HepG2 (cell line): ENCODE measurements around the gene PATZ1. TPM values are rescaled to one million over a fixed set of nuclear protein-coding genes. Genes with fewer than 3 reads are reported as not detected.
A peak's percentile ranks its signal among the peaks of the same experiment; 100 is the strongest.

Experiments
- ATAC-seq: fragments of 200-7000 bp; cut with Tn5 transposase; 3 replicates; pipeline ENCODE4 v1.9.1; 2020; ENCODE audit warnings: mild to moderate bottlenecking, moderate library complexity
- BruUV-seq: library from RNA; stranded (reverse); fragments of 400-500 nt; replicated peaks from 2 replicates; lab custom pipeline; 2021; lab: Mats Ljungman, UMichigan
- CTCF ChIA-PET: fragments of 300-600 bp; formaldehyde crosslinking; extraction: SDS; loops from one replicate; lab custom pipeline; 2021; ENCODE audit warnings: low total read pairs, inconsistent platforms, low intra/inter-chr PET ratio; lab: Yijun Ruan, JAX
- POLR2A ChIA-PET: fragments of 350-600 bp; sonication (Branson Sonifier 250); formaldehyde crosslinking; loops from one replicate; lab custom pipeline; 2020; ENCODE audit warnings: antibody characterized with exemption, inconsistent platforms; lab: Yijun Ruan, JAX
- DNase-seq: peaks from one replicate; pipeline ENCODE4 v3.0.0-alpha.2; 2015; ENCODE audit warnings: low spot score
- FAIRE-seq: peaks from 3 replicates; lab custom pipeline; 2011; peaks lifted over from hg19 to GRCh38; lab: Jason Lieb, UNC
- H2AFZ ChIP-seq: one replicate; pipeline ENCODE4 v1.6.1; 2011; ENCODE audit warnings: low read length, inconsistent platforms
- H3K27ac ChIP-seq: fragments of 300-600 bp; 3 replicates; pipeline ENCODE4 v1.8.0; 2011; ENCODE audit warnings: mixed run types, mild to moderate bottlenecking, mixed read lengths, low read length, inconsistent platforms; ENCODE audit not compliant: insufficient read depth; ENCODE audit errors: extremely low read length
- H3K27me3 ChIP-seq, 2 experiments: fragments of 200-600 bp in 1 of 2; 2 replicates in 1 of 2; 3 replicates in 1 of 2; pipeline versions ENCODE4 v1.6.0 to v1.8.0; 2011; ENCODE audit warnings: low read length in 2 of 2, mild to moderate bottlenecking in 2 of 2, moderate library complexity in 2 of 2, inconsistent platforms in 1 of 2; ENCODE audit not compliant: insufficient read depth in 2 of 2, control insufficient read depth in 1 of 2
- H3K36me3 ChIP-seq, 2 experiments: fragments of 200-600 bp in 1 of 2; replicated peaks in 1 of 2; 2 replicates in 1 of 2; 3 replicates in 1 of 2; pipeline versions ENCODE4 v1.5.1 to v1.8.0; 2011; ENCODE audit warnings: low read length in 2 of 2, inconsistent platforms in 1 of 2; ENCODE audit not compliant: insufficient read depth in 2 of 2, control insufficient read depth in 1 of 2
- H3K4me1 ChIP-seq: 2 replicates; pipeline ENCODE4 v1.5.1; 2012; ENCODE audit warnings: low read length, inconsistent platforms; ENCODE audit not compliant: insufficient read depth
- H3K4me2 ChIP-seq: 2 replicates; pipeline ENCODE4 v1.6.0; 2011; ENCODE audit warnings: low read depth, low read length, inconsistent platforms
- H3K4me3 ChIP-seq, 3 experiments: fragments of 200-600 bp in 1 of 3; sonication (generic), shearing (Covaris generic) in 1 of 3; replicated peaks in 1 of 3; 2 replicates each; pipeline ENCODE4 v1.5.1; 2011 to 2016; ENCODE audit warnings: low read length in 3 of 3, inconsistent platforms in 2 of 3, low read depth in 2 of 3, mild to moderate bottlenecking in 2 of 3, control low read depth in 1 of 3, mixed read lengths in 1 of 3; ENCODE audit not compliant: insufficient read depth in 1 of 3
- H3K79me2 ChIP-seq: one replicate; pipeline ENCODE4 v1.6.1; 2011; ENCODE audit warnings: low read length, inconsistent platforms; ENCODE audit not compliant: insufficient read depth
- H3K9ac ChIP-seq: 2 replicates; pipeline ENCODE4 v1.6.0; 2011; ENCODE audit warnings: mild to moderate bottlenecking, low read depth, low read length, inconsistent platforms; ENCODE audit not compliant: insufficient read depth
- H3K9me3 ChIP-seq: 2 replicates; pipeline ENCODE4 v1.5.1; 2012; ENCODE audit warnings: mild to moderate bottlenecking, low read length
- H4K20me1 ChIP-seq: 2 replicates; pipeline ENCODE4 v1.6.0; 2011; ENCODE audit warnings: inconsistent platforms, mild to moderate bottlenecking, low read length, moderate library complexity; ENCODE audit not compliant: insufficient read depth
- ADNP ChIP-seq: sonication (generic); formaldehyde crosslinking; IDR thresholded peaks from 2 replicates; pipeline ENCODE4 v1.4.0; 2020; ENCODE audit warnings: missing genetic modification reagents
- ARID2 ChIP-seq: sonication (generic); formaldehyde crosslinking; IDR thresholded peaks from 2 replicates; pipeline ENCODE4 v1.8.1; 2022; ENCODE audit warnings: mild to moderate bottlenecking, missing genetic modification reagents, borderline replicate concordance
- ATAD3A ChIP-seq: sonication (generic); formaldehyde crosslinking; IDR thresholded peaks from 2 replicates; pipeline ENCODE4 v1.4.0; 2020; ENCODE audit warnings: missing genetic modification reagents
- FOXP1 ChIP-seq, 2 experiments: fragments of 450-650 bp in 1 of 2; IDR thresholded peaks; 2 replicates each; pipeline ENCODE4 v1.6.1; 2017 to 2018; ENCODE audit warnings: antibody characterized with exemption in 1 of 2
- HNF1A ChIP-seq, 2 experiments: sonication (generic) in 1 of 2; formaldehyde crosslinking in 1 of 2; IDR thresholded peaks; 2 replicates each; pipeline versions ENCODE4 v1.4.0 to v1.6.1; 2016 to 2020; ENCODE audit warnings: borderline replicate concordance in 1 of 2, low read depth in 1 of 2, mild to moderate bottlenecking in 1 of 2, missing genetic modification reagents in 1 of 2
- KLF15 ChIP-seq: sonication (generic); formaldehyde crosslinking; IDR thresholded peaks from 2 replicates; pipeline ENCODE4 v1.8.1; 2023; ENCODE audit warnings: borderline replicate concordance, mild to moderate bottlenecking, inconsistent platforms, missing genetic modification reagents, mixed read lengths
- LBX2 ChIP-seq: sonication (generic); formaldehyde crosslinking; IDR thresholded peaks from 2 replicates; pipeline ENCODE4 v1.5.0; 2020; ENCODE audit warnings: missing genetic modification reagents, mild to moderate bottlenecking, borderline replicate concordance
- MBD4 ChIP-seq: IDR thresholded peaks from 2 replicates; pipeline ENCODE4 v1.6.1; 2012; ENCODE audit warnings: low read length, inconsistent platforms, borderline replicate concordance
- NFYC ChIP-seq: IDR thresholded peaks from 2 replicates; pipeline ENCODE4 v1.6.1; 2016; ENCODE audit warnings: missing genetic modification reagents, missing compliant biosample characterization
- SP5 ChIP-seq: IDR thresholded peaks from 2 replicates; pipeline ENCODE4 v1.6.1; 2016; ENCODE audit warnings: low read depth, borderline replicate concordance
- ZNF230 ChIP-seq: sonication (generic); formaldehyde crosslinking; IDR thresholded peaks from 2 replicates; pipeline ENCODE4 v1.4.0; 2020; ENCODE audit warnings: mild to moderate bottlenecking, missing genetic modification reagents
- ZZZ3 ChIP-seq: sonication (generic); formaldehyde crosslinking; IDR thresholded peaks from 2 replicates; pipeline ENCODE4 v1.4.0; 2020; ENCODE audit warnings: missing genetic modification reagents, mild to moderate bottlenecking, borderline replicate concordance
- WGBS: methylation state at CpG from one replicate; pipeline ENCODE4 v1.1.6; 2017; ENCODE audit warnings: low lambda C conversion rate; 5-methylcytosine and 5-hydroxymethylcytosine counted together
- in situ Hi-C: cut with HindIII; loops from 2 replicates; pipeline ENCODE4 v1.10.0; 2017; ENCODE audit warnings: low pct_unique_long_range_greater_than_20kb; ENCODE audit not compliant: extremely low pct_ligation_motif_present
- intact Hi-C: fragments of 100-400 bp; cut with micrococcal nuclease; formaldehyde crosslinking; loops from one replicate; pipeline ENCODE4 v1.10.0; 2022; ENCODE audit not compliant: unreplicated experiment
- polyA plus RNA-seq, 8 experiments: library from polyadenylated mRNA; depleted of rRNA in 3 of 8; stranded (reverse) in 7 of 8; unstranded in 1 of 8; fragments of >200 nt; fragmentation: Illumina TruSeq in 4 of 8; extraction: Trizol in 4 of 8; gene quantifications; 2 replicates each; pipeline versions ENCODE4 v1.2.1 to v1.2.3, GENCODE V29; 2011 to 2016; ENCODE audit warnings: low read depth in 4 of 8, missing spikeins in 1 of 8, mixed read lengths in 1 of 8; ENCODE audit not compliant: insufficient read depth in 1 of 8
- total RNA-seq, 5 experiments: library from RNA; depleted of rRNA; stranded (reverse); fragments of >200 nt; fragmentation: Illumina TruSeq; extraction: Trizol; gene quantifications; 2 replicates each; pipeline ENCODE4 v1.2.3, GENCODE V29; 2016; ENCODE audit warnings: low read depth in 1 of 5
- TF ChIP-seq, protein P1 (sequence below): IDR thresholded peaks from 2 replicates; pipeline ENCODE4 v1.6.1; 2016; ENCODE audit warnings: mild to moderate bottlenecking, missing biosample characterization, missing genetic modification reagents

The PATZ1 gene
- total and polyA plus RNA-seq, 2 of the 13 experiments (the other 11 are each of a cell fraction or from before 2014, with no cell fraction given) = 24.9 to 30.5 TPM

GRCh38 chr22:31354515-31354914 is 8.4 kb upstream of the PATZ1 start:
- DNase-seq = no peak
- WGBS = 71% methylated on average over 5 of the region's 5 CpGs
- H3K9me3 ChIP-seq = no peaks in the 10 kb centered on the region
- H2AFZ ChIP-seq = no peak overlapping the region
- ChIA-PET POLR2A (interaction anchor here (1.1 kb wide), 1 partner anchor 8 kb away, joined by 3 read pairs; the partner anchor contains the start of gene PATZ1), CTCF (no interaction called here)
- ATAC-seq = no peak
- peaks cover 28% of the 10 kb centered on the region for H3K4me1 ChIP-seq
- no peaks in the 10 kb centered on the region for H3K36me3 ChIP-seq
- BruUV-seq = no TSS peak
- H3K79me2 ChIP-seq = no peaks in the 10 kb centered on the region
- no peak overlapping the region for H3K4me3 ChIP-seq
- H3K4me2 ChIP-seq = no peak overlapping the region
- H3K9ac ChIP-seq = no peak overlapping the region
- no peaks in the 10 kb centered on the region for H4K20me1 ChIP-seq
- TF ChIP-seq FOXP1 (IDR thresholded peaks at IDR 0.05) = no peak
- TF ChIP-seq FOXP1 (CRISPR knock-in tag; IDR thresholded peaks at IDR 0.05) = no peak
- intact Hi-C loops = no loop called here
- H3K27ac ChIP-seq = no peak overlapping the region
- H3K27me3 ChIP-seq = no peaks in the 10 kb centered on the region; a peak in 1 of 5 replicates
- in situ Hi-C loops = no loop called here
- no peak for FAIRE-seq

- Histone ChIP-seq H2AFZ (no peak overlapping the region), H3K4me3 (no peak overlapping the region), H3K4me2 (peak overlapping the region; percentile 2; the same call in 1 of the 2 replicates), H3K27ac (no peak overlapping the region), H3K9me3 (no peaks in the 10 kb centered on the region), H3K36me3 (no peaks in the 10 kb centered on the region), H3K9ac (no peak overlapping the region), H3K79me2 (peaks cover 5% of the 10 kb centered on the region), H3K27me3 (no peaks in the 10 kb centered on the region; a peak in 1 of 5 replicates), H3K4me1 (peaks cover 43% of the 10 kb centered on the region), H4K20me1 (no peaks in the 10 kb centered on the region)
- peak; percentile 67 for FAIRE-seq
- 13% methylated on average over 8 of the region's 8 CpGs for WGBS
- ChIA-PET CTCF (no interaction called here), POLR2A (interaction anchor here (1.0 to 1.3 kb wide), 4 partner anchors 9 to 49 kb away, joined by 4 to 8 read pairs (median 5); partner anchors contain the start of gene DRG1)
- peak; percentile 90 for DNase-seq
- in situ Hi-C loops = no loop called here
- intact Hi-C loops = no loop called here
- no TSS peak for BruUV-seq
- ATAC-seq = peak; percentile 24
- TF ChIP-seq SP5 (CRISPR knock-in tag) (no peak), ARID2 (CRISPR knock-in tag) (no peak), ADNP (no peak), MBD4 (no peak), FOXP1 (IDR thresholded peaks at IDR 0.05) (no peak), FOXP1 (CRISPR knock-in tag; IDR thresholded peaks at IDR 0.05) (no peak), HNF1A (IDR thresholded peaks at IDR 0.05; ENCODE audit: low read depth) (peak; percentile 82), HNF1A (CRISPR knock-in tag; IDR thresholded peaks at IDR 0.05; ENCODE audit: borderline replicate concordance) (peak; percentile 90), ATAD3A (CRISPR knock-in tag) (no peak), ZNF230 (CRISPR knock-in tag) (no peak), KLF15 (CRISPR knock-in tag) (no peak), NFYC (CRISPR knock-in tag) (no peak), ZZZ3 (CRISPR knock-in tag) (no peak), LBX2 (CRISPR knock-in tag) (no peak)
- TF ChIP-seq, protein P1, sequence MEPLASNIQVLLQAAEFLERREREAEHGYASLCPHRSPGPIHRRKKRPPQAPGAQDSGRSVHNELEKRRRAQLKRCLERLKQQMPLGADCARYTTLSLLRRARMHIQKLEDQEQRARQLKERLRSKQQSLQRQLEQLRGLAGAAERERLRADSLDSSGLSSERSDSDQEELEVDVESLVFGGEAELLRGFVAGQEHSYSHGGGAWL = no peak
Observed at GRCh38 chr22:31350410-31350863, 4.3 kb upstream of the PATZ1 start.
